SIG-M5 (cell line): ENCODE results near the gene CCDC127.

Source experiments
- DNase-seq: peaks from one replicate; lab custom pipeline; 2025; lab: John Stamatoyannopoulos, UW

CCDC127 gene

GRCh38 chr5:157801-158200 lies 60.2 kb downstream of the CCDC127 start:
- DNase-seq = no peak

- no peak for DNase-seq
Observed at GRCh38 chr5:157126-157715, 60.7 kb downstream of the CCDC127 start.

- no peak for DNase-seq
Observed at GRCh38 chr5:156411-157072, 61.4 kb downstream of the CCDC127 start.

- DNase-seq = no peak
Observed at GRCh38 chr5:155651-156410, 62.1 kb downstream of the CCDC127 start.

GRCh38 chr5:154826-155225 lies 63.1 kb downstream of the CCDC127 start:
- DNase-seq = no peak

GRCh38 chr5:154236-154635 lies 63.7 kb downstream of the CCDC127 start:
- no peak for DNase-seq

GRCh38 chr5:153256-153655 lies 64.7 kb downstream of the CCDC127 start:
- no peak for DNase-seq

GRCh38 chr5:152077-152476 lies 65.9 kb downstream of the CCDC127 start:
- DNase-seq = no peak

- DNase-seq = no peak
Observed at GRCh38 chr5:150746-151145, 67.2 kb downstream of the CCDC127 start.

GRCh38 chr5:149745-150485 lies 68.0 kb downstream of the CCDC127 start:
- DNase-seq = no peak

GRCh38 chr5:147751-148150 lies 70.2 kb downstream of the CCDC127 start:
- DNase-seq = no peak
